ENCODE results near the gene CMTM3.
"Not testable (repeated sequence)": the region's sequence is repeated elsewhere in the genome, so short reads cannot be mapped to it uniquely, and the experiment has no call there.

The CMTM3 gene

GRCh38 chr16:66585481-66586239 lies 18.8 kb upstream of the CMTM3 start:
- DNase-seq = no peak

- DNase-seq = no peak
Observed at GRCh38 chr16:66587881-66588600, 16.5 kb upstream of the CMTM3 start.

- DNase-seq = peak; percentile 17 to 67 (median 46)
Observed at GRCh38 chr16:66588981-66589713, 15.4 kb upstream of the CMTM3 start.

GRCh38 chr16:66590322-66590721 lies 14.2 kb upstream of the CMTM3 start:
- peak in 3 of 6 experiments; percentile 26 to 46 (median 44) for DNase-seq

- DNase-seq = no peak
Observed at GRCh38 chr16:66591018-66591417, 13.5 kb upstream of the CMTM3 start.

GRCh38 chr16:66592241-66592640 lies 12.3 kb upstream of the CMTM3 start:
- DNase-seq = no peak

- no peak for DNase-seq
Observed at GRCh38 chr16:66592814-66593213, 11.7 kb upstream of the CMTM3 start.

- DNase-seq = no peak
Observed at GRCh38 chr16:66594739-66595138, 9.8 kb upstream of the CMTM3 start.

GRCh38 chr16:66596559-66596958 lies 7.9 kb upstream of the CMTM3 start:
- not testable (repeated sequence) for DNase-seq

- no peak for DNase-seq
Observed at GRCh38 chr16:66596986-66597848, 7.3 kb upstream of the CMTM3 start.

- no peak for DNase-seq
Observed at GRCh38 chr16:66598111-66598510, 6.4 kb upstream of the CMTM3 start.

- DNase-seq = peak in 3 of 6 experiments; percentile 8 to 35 (median 17)
Observed at GRCh38 chr16:66599726-66600125, 4.8 kb upstream of the CMTM3 start.

- DNase-seq = no peak
Observed at GRCh38 chr16:66600477-66600876, 4.0 kb upstream of the CMTM3 start.

- DNase-seq = no peak
Observed at GRCh38 chr16:66601471-66601870, 3.0 kb upstream of the CMTM3 start.

GRCh38 chr16:66603537-66604375 lies 748 bp upstream of the CMTM3 start:
- DNase-seq = peak; percentile 67 to 86 (median 76)

- peak in 3 of 6 experiments; percentile 26 to 58 (median 30) for DNase-seq
Observed at GRCh38 chr16:66605177-66605978, 874 bp downstream of the CMTM3 start.

GRCh38 chr16:66605979-66606751 lies 1.7 kb downstream of the CMTM3 start:
- DNase-seq = no peak

- DNase-seq = peak; percentile 51 to 82 (median 73)
Observed at GRCh38 chr16:66608241-66609138, 4.0 kb downstream of the CMTM3 start.

- no peak for DNase-seq
Observed at GRCh38 chr16:66609139-66609510, 4.6 kb downstream of the CMTM3 start.

Measured in stimulated activated naive CD4-positive, alpha-beta T cell (primary cell).